Ishikawa (cell line): ENCODE data around the gene ATG101.

Source experiments
- CEBPB ChIP-seq: IDR thresholded peaks from 2 replicates; pipeline ENCODE4 v1.6.1; 2012
- CREB1 ChIP-seq: IDR thresholded peaks from 2 replicates; pipeline ENCODE4 v1.6.1; 2012; ENCODE audit warnings: low read depth
- EGR1 ChIP-seq: IDR thresholded peaks from 2 replicates; pipeline ENCODE4 v1.6.1; 2012
- EP300 ChIP-seq: IDR thresholded peaks from 2 replicates; pipeline ENCODE4 v1.6.1; 2012; ENCODE audit warnings: borderline replicate concordance
- FOXM1 ChIP-seq: IDR thresholded peaks from 2 replicates; pipeline ENCODE4 v1.6.1; 2012; ENCODE audit warnings: low read depth, borderline replicate concordance
- NFIC ChIP-seq: IDR thresholded peaks from 2 replicates; pipeline ENCODE4 v1.6.1; 2012
- RAD21 ChIP-seq: IDR thresholded peaks from 2 replicates; pipeline ENCODE4 v1.6.1; 2012; ENCODE audit warnings: low read depth
- TAF1 ChIP-seq: IDR thresholded peaks from 2 replicates; pipeline ENCODE4 v1.6.1; 2012; ENCODE audit warnings: low read depth, mild to moderate bottlenecking
- TCF12 ChIP-seq: IDR thresholded peaks from 2 replicates; pipeline ENCODE4 v1.6.1; 2012; ENCODE audit warnings: low read depth
- TEAD4 ChIP-seq: IDR thresholded peaks from 2 replicates; pipeline ENCODE4 v1.6.1; 2012
- YY1 ChIP-seq: IDR thresholded peaks from 2 replicates; pipeline ENCODE4 v1.6.1; 2012; ENCODE audit warnings: low read depth
- ZBTB7A ChIP-seq: IDR thresholded peaks from 2 replicates; pipeline ENCODE4 v1.6.1; 2012; ENCODE audit warnings: low read depth
- TF ChIP-seq, protein P1 (sequence below): IDR thresholded peaks from 2 replicates; pipeline ENCODE4 v1.6.1; 2012
- TF ChIP-seq, protein P2 (sequence below): IDR thresholded peaks from 2 replicates; pipeline ENCODE4 v1.6.1; 2012; ENCODE audit warnings: low read depth, mild to moderate bottlenecking
- TF ChIP-seq, protein P3 (sequence below): IDR thresholded peaks from 2 replicates; pipeline ENCODE4 v1.6.1; 2012

ATG101 gene

DNA sequence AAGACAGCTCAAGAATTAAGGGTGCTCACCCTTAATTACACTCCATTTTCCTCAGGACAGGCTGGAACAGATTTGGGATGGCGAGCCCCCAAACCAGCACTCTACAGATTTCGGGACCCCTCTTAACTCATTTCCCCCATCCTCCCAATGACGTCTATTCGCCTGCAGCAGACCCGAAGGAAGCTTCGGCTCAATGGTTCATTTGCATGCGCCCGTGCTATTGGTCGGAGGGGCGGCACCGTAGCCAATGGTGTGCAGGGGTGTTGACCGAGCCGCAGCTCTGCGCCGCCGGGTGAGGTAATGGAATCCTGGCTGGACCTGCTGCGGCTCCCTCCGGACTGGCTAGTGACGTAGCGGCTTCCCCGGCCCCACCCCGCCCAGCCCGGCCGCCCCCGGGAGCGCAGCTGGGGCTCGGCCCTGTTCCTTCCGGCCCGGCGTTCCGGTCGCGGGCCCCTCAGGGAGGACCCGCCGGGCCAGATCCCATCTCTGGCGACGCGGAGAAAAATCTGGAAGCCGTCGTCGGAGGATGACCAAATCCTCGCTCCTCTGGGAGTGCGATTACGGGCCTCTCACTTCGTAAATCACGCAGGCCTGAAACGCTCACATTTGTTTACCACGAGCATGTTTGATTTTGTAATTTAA lies 36.9 kb upstream of the ATG101 start:
- TF ChIP-seq NFIC (peak; percentile 51), EP300 (peak; percentile 73), CREB1 (peak; percentile 88), TAF1 (no peak; the same call in 1 of the 2 replicates), FOXM1 (0 out of 2 replicates have a peak, but pooled peaks have one; percentile 36), CEBPB (no peak; the same call in 1 of the 2 replicates), TCF12 (peak; percentile 85), RAD21 (no peak), EGR1 (peak; percentile 86), ZBTB7A (peak; percentile 98), YY1 (peak; percentile 44; the same call in 1 of the 2 replicates), TEAD4 (peak; percentile 62)
- TF ChIP-seq, protein P1, sequence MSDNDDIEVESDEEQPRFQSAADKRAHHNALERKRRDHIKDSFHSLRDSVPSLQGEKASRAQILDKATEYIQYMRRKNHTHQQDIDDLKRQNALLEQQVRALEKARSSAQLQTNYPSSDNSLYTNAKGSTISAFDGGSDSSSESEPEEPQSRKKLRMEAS = peak; percentile 66
- TF ChIP-seq, protein P2, sequence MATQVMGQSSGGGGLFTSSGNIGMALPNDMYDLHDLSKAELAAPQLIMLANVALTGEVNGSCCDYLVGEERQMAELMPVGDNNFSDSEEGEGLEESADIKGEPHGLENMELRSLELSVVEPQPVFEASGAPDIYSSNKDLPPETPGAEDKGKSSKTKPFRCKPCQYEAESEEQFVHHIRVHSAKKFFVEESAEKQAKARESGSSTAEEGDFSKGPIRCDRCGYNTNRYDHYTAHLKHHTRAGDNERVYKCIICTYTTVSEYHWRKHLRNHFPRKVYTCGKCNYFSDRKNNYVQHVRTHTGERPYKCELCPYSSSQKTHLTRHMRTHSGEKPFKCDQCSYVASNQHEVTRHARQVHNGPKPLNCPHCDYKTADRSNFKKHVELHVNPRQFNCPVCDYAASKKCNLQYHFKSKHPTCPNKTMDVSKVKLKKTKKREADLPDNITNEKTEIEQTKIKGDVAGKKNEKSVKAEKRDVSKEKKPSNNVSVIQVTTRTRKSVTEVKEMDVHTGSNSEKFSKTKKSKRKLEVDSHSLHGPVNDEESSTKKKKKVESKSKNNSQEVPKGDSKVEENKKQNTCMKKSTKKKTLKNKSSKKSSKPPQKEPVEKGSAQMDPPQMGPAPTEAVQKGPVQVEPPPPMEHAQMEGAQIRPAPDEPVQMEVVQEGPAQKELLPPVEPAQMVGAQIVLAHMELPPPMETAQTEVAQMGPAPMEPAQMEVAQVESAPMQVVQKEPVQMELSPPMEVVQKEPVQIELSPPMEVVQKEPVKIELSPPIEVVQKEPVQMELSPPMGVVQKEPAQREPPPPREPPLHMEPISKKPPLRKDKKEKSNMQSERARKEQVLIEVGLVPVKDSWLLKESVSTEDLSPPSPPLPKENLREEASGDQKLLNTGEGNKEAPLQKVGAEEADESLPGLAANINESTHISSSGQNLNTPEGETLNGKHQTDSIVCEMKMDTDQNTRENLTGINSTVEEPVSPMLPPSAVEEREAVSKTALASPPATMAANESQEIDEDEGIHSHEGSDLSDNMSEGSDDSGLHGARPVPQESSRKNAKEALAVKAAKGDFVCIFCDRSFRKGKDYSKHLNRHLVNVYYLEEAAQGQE = no peak
- TF ChIP-seq, protein P3, sequence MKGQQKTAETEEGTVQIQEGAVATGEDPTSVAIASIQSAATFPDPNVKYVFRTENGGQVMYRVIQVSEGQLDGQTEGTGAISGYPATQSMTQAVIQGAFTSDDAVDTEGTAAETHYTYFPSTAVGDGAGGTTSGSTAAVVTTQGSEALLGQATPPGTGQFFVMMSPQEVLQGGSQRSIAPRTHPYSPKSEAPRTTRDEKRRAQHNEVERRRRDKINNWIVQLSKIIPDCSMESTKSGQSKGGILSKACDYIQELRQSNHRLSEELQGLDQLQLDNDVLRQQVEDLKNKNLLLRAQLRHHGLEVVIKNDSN = no peak

DNA sequence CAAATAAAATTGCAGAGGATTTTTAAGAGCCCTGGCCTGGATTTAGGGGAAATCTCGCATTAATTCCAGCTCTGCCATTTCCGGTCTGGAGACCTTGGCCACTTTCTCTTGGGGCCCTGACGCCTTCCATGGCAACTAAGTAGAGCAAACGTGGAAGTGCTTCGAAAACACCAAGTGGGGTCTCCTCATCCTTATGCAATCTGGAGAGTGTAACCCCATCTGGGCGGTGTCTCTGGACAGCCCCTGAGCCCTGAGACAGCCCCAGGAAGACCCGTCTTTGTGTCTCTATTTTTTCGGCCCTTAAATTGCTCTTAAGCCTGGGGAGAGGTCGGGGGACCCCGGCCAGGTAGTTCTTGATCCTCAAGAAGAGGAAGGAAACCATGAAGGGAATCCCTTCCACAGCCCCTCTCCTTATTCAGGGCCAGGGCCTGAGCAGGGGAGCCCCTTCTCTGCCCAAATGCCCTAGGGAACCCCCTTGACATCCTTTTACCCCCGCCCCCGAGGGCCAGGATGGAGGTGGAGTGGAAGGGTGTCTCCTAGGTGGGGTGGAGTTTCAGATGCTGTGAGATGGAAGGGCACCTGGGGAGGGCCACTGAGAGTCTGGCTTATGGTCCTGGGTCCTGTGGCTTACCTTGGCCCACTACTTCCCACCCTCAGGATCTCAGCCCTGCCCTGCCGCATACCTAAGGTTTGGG lies 36.2 kb upstream of the ATG101 start:
- TF ChIP-seq CREB1 (no peak), EGR1 (no peak), ZBTB7A (no peak), TCF12 (no peak), CEBPB (no peak; the same call in 1 of the 2 replicates), TAF1 (no peak), RAD21 (no peak), FOXM1 (no peak), NFIC (no peak), EP300 (no peak), YY1 (no peak), TEAD4 (no peak)
- TF ChIP-seq, protein P2 = no peak
- TF ChIP-seq, protein P3 = no peak
- TF ChIP-seq, protein P1 = no peak

DNA sequence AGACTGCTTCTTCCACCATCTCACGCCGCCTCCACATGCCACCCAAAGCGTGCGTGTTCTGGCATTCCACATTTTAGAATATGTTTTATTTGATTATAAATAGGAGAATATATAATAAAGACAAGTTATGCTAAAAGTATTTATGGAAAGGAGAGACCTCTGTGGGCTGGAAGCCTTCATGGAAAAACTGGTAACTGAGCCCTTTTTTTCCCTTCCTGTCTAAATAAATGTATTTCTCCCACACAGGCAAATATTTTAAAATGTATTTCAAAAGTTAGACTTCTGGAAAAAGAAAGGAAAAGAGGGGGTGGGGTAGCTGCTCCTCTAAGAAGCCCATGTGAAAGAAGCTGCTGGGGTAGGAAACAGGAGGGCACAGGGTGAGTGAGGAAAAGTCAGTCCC lies 34.6 kb upstream of the ATG101 start:
- TF ChIP-seq TEAD4 (no peak), TCF12 (no peak), TAF1 (no peak), ZBTB7A (no peak), YY1 (no peak)
- TF ChIP-seq, protein P1 = no peak

DNA sequence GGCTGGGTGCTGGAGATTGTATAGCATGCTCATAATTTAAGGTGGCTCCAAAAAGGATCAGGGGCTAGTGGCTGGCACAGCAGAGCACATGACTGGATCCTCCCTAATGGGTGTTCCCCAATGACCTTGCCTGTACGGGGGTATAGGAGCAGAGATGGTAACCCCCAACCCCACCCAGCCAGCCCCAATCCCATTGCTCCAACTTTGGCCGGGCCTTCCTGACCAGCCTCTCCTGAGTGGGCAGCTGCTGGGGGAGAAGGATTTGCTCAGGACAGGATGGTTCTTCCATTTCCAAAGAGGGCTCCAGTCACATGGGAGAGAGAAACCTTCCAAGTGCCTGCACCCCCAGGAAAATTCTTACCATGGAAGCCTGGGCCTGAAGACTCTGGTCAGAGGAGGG lies 33.9 kb upstream of the ATG101 start:
- TF ChIP-seq, protein P1 = no peak
- TF ChIP-seq ZBTB7A (no peak), CREB1 (no peak), TCF12 (no peak), CEBPB (no peak), NFIC (no peak), YY1 (no peak), RAD21 (no peak), TEAD4 (no peak), FOXM1 (no peak), EP300 (no peak), TAF1 (no peak)
- TF ChIP-seq, protein P2 = no peak
- TF ChIP-seq, protein P3 = no peak
